Eye (tissue), 1 donor: Measurements from ENCODE around the gene CYB5R3.
A peak's percentile ranks its signal among the peaks of the same experiment; 100 is the strongest.
"Not testable (repeated sequence)": the region's sequence is repeated elsewhere in the genome, so short reads cannot be mapped to it uniquely, and the experiment has no call there.

Source experiments
- DNase-seq: peaks from one replicate; pipeline ENCODE4 v3.0.0-alpha.2; 2015

Gene CYB5R3

GRCh38 chr22:42622061-42622710, 27.0 kb downstream of the CYB5R3 start:
- DNase-seq, result no peak

GRCh38 chr22:42621505-42622002, 27.6 kb downstream of the CYB5R3 start:
- DNase-seq, result peak; percentile 73

GRCh38 chr22:42620084-42620483, 29.1 kb downstream of the CYB5R3 start:
- DNase-seq, result no peak

GRCh38 chr22:42619261-42620063, 29.7 kb downstream of the CYB5R3 start:
- no peak for DNase-seq

- DNase-seq, result no peak
Measured at GRCh38 chr22:42617155-42617983, 31.8 kb downstream of the CYB5R3 start.

GRCh38 chr22:42615860-42616175, 33.4 kb downstream of the CYB5R3 start:
- DNase-seq, result not testable (repeated sequence)

GRCh38 chr22:42615092-42615859, 33.9 kb downstream of the CYB5R3 start:
- DNase-seq, result peak; percentile 98

GRCh38 chr22:42614312-42615091, 34.7 kb downstream of the CYB5R3 start, which contains the start of gene POLDIP3:
TSS of gene POLDIP3 (minus strand) at chr22:42614883. CDS start at chr22:42614857, 26 bp downstream.
- peak; percentile 100 for DNase-seq

- DNase-seq, result no peak
Measured at GRCh38 chr22:42613872-42614301, 35.3 kb downstream of the CYB5R3 start.

GRCh38 chr22:42612336-42612735, 36.9 kb downstream of the CYB5R3 start:
- DNase-seq, result no peak

GRCh38 chr22:42611051-42611450, 38.1 kb downstream of the CYB5R3 start:
- DNase-seq, result no peak

- no peak for DNase-seq
Measured at GRCh38 chr22:42610186-42610585, 39.0 kb downstream of the CYB5R3 start.

GRCh38 chr22:42608823-42609361, 40.3 kb downstream of the CYB5R3 start:
- DNase-seq, result peak; percentile 58

GRCh38 chr22:42608136-42608822, 40.9 kb downstream of the CYB5R3 start:
- DNase-seq, result no peak

GRCh38 chr22:42607641-42608040, 41.6 kb downstream of the CYB5R3 start:
- not testable (repeated sequence) for DNase-seq

GRCh38 chr22:42604403-42604802, 44.8 kb downstream of the CYB5R3 start:
- DNase-seq, result no peak

- DNase-seq, result no peak
Measured at GRCh38 chr22:42603427-42603826, 45.8 kb downstream of the CYB5R3 start.

- DNase-seq, result no peak
Measured at GRCh38 chr22:42602470-42602869, 46.7 kb downstream of the CYB5R3 start.

- DNase-seq, result no peak
Measured at GRCh38 chr22:42601879-42602465, 47.2 kb downstream of the CYB5R3 start.

GRCh38 chr22:42596863-42597530, 52.2 kb downstream of the CYB5R3 start:
- DNase-seq, result no peak
